Measurements from ENCODE around the gene CENPM. TPM values are rescaled to one million over a fixed set of nuclear protein-coding genes. Genes with fewer than 3 reads are reported as not detected.

CENPM gene
- polyA plus RNA-seq, 1 donor, result 5.3 TPM

GRCh38 chr22:41933411-41934177 lies 13.4 kb downstream of the CENPM start:
- no peak for DNase-seq (ENCODE audit: low read depth)

- no peak for DNase-seq (ENCODE audit: low read depth)
Measured at GRCh38 chr22:41932353-41932752, 14.6 kb downstream of the CENPM start.

- no peak for DNase-seq (ENCODE audit: low read depth)
Measured at GRCh38 chr22:41931701-41932269, 15.2 kb downstream of the CENPM start.

GRCh38 chr22:41929418-41929810 lies 17.5 kb downstream of the CENPM start:
- DNase-seq (ENCODE audit: low read depth), result no peak

- no peak for DNase-seq (ENCODE audit: low read depth)
Measured at GRCh38 chr22:41928593-41929417, 18.1 kb downstream of the CENPM start.

- no peak for DNase-seq (ENCODE audit: low read depth)
Measured at GRCh38 chr22:41927813-41928212, 19.1 kb downstream of the CENPM start.

GRCh38 chr22:41925783-41926460 lies 21.0 kb downstream of the CENPM start:
- no peak for DNase-seq (ENCODE audit: low read depth)

GRCh38 chr22:41923595-41924276 lies 23.2 kb downstream of the CENPM start:
- DNase-seq (ENCODE audit: low read depth), result no peak

GRCh38 chr22:41922940-41923594 lies 23.9 kb downstream of the CENPM start:
- DNase-seq (ENCODE audit: low read depth), result no peak

GRCh38 chr22:41922328-41922727 lies 24.6 kb downstream of the CENPM start:
- no peak for DNase-seq (ENCODE audit: low read depth)

- no peak for DNase-seq (ENCODE audit: low read depth)
Measured at GRCh38 chr22:41920271-41920976, 26.5 kb downstream of the CENPM start.

GRCh38 chr22:41919357-41920224 lies 27.4 kb downstream of the CENPM start:
- no peak for DNase-seq (ENCODE audit: low read depth)

GRCh38 chr22:41917903-41918791 lies 28.8 kb downstream of the CENPM start:
- peak; percentile 26 for DNase-seq (ENCODE audit: low read depth)

- no peak for DNase-seq (ENCODE audit: low read depth)
Measured at GRCh38 chr22:41917375-41917902, 29.5 kb downstream of the CENPM start.

- DNase-seq (ENCODE audit: low read depth), result no peak
Measured at GRCh38 chr22:41916745-41917358, 30.1 kb downstream of the CENPM start.

- DNase-seq (ENCODE audit: low read depth), result no peak
Measured at GRCh38 chr22:41915786-41916493, 31.0 kb downstream of the CENPM start.

Data from forelimb muscle (tissue), 1 donor.